GM19324 (cell line): ENCODE measurements around the gene SCUBE3.
A peak's percentile ranks its signal among the peaks of the same experiment; 100 is the strongest.

Source experiments
- ATAC-seq: cut with Tn5 transposase; IDR thresholded peaks from one replicate; pipeline ENCODE4 v1.9.1; 2021; ENCODE audit warnings: mild to moderate bottlenecking, moderate library complexity; ENCODE audit not compliant: unreplicated experiment, low FRiP score

Gene SCUBE3

GRCh38 chr6:35213824-35214756, at the start of gene SCUBE3:
Gene SCUBE3 (plus strand): TSS chr6:35213956. CDS start chr6:35214419, 463 bp downstream.
- no peak for ATAC-seq

DNA sequence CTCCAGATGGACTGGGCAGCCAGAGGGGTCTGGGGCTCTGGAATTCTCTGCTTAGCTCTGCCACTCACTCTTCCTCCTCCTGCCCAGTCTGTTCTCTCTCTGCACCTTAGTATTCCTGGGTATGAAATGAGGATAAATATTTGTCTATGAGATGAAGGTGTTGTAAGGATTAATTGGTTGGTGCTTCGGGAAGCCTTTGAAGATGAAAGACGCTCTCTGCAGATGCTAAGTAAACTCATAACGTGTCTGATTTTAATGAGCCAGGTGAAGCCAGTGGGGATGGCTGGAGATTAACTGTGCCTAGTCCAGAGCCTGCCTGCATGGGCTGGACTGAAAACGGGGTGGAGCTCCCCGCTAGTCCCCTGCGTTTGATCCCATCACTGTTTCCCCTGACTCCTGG, 49.5 kb upstream of the SCUBE3 start:
- ATAC-seq, result no peak

GRCh38 chr6:35164868-35165267, 48.9 kb upstream of the SCUBE3 start:
- no peak for ATAC-seq

- no peak for ATAC-seq
Observed at GRCh38 chr6:35165630-35166071, 48.1 kb upstream of the SCUBE3 start.

DNA sequence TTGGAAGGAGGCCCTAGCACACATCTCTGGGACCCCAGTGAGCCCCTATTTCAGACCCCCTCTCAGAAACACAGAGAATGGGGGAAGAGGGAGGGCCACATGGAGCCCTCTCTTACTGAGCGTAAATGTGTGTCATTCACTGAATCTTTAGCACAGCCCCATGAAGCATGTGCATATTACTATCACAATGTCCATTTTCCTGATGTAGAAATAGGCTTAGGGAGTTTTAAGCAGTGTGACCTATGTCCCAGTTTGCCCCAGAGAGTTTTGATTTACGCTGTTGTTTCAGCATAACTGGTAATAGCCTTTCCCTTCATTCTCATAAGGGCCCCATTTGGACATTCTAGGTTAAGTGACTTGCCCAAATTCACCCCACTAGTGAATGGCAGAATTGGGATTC, 47.6 kb upstream of the SCUBE3 start:
- no peak for ATAC-seq

DNA sequence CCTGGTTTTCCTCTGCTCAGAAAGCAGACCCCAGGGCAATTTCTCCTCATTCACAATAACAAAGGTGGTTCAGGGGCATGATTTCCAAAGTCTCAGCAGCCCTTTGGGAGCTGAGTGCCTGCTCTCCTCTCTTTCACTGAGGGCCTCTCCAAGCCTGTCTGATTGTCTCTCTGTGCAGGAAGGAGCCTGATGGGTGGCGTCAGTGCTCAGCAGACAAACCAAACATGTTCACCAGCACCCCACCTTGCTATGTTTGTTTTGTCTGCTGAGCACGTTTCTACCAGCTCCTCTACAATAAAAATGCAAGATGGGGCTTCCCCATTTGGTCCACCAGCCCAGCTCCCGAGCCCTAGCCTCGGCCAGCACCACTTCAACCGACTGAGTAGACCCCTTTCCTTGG, 47.2 kb upstream of the SCUBE3 start:
- no peak for ATAC-seq

- no peak for ATAC-seq
Observed at GRCh38 chr6:35167505-35167904, 46.3 kb upstream of the SCUBE3 start.

- no peak for ATAC-seq
Observed at GRCh38 chr6:35168461-35168861, 45.3 kb upstream of the SCUBE3 start.

DNA sequence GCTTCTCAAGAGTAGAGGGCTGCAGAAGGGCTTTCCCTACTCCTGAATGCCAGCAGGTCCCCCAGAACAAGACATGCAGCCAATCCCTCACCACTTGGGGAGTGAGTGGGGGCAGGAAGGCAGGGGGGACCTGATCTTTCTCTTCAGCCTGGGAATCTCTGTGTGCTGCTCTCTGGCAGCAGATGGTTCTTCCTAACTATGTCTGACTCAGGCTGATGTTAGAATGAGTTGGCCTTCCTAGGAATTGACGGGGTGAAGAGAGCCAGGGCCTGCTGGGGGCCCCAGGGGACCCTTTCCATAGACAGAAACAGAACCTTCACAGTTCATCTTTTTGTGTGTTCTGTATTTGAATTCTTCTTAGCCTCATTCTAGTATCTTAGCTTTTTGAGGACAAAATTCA, 43.6 kb upstream of the SCUBE3 start:
- no peak for ATAC-seq

DNA sequence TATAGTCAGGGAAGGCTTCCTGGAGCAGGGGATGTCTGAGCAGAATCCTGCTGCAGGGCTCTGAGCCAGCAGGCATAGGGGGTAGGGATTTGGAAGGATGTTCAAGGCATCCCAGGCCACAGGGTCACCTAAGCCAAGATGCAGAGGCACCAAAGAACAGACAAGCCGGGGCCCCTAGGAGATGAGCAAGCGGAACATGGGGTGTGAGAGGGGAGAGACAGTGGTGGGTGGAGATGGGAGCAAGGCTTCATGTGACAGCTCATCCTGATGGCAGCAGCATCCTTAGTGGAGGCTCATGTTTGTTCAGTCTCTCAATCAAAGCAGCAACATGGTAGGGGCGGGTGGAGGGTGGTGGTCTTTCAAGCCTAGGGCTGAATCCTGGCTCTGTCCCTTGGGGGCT, 42.9 kb upstream of the SCUBE3 start:
- no peak for ATAC-seq

- no peak for ATAC-seq
Observed at GRCh38 chr6:35173044-35173426, 40.7 kb upstream of the SCUBE3 start.

GRCh38 chr6:35173427-35174087, 40.2 kb upstream of the SCUBE3 start:
- ATAC-seq, result no peak

GRCh38 chr6:35174088-35174434, 39.7 kb upstream of the SCUBE3 start:
- no peak for ATAC-seq

DNA sequence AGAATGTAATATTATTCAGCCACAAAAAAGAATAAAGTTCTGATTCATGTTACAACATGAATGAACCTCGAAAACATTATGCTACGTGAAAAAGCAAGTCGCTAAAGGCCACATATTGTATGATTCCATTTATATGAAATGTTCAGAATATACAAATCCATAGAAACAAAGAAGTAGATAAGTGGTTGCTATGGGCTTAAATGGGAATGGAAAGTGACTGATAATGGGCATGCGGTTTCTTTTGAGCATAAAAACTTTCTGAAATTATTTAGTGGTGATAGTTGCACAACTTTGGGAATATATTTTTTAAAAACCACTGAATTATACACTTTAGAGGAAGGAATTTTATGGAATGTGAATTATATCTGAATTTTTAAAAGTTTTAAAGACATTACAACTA, 39.3 kb upstream of the SCUBE3 start:
- ATAC-seq, result no peak

- no peak for ATAC-seq
Observed at GRCh38 chr6:35176301-35177024, 37.3 kb upstream of the SCUBE3 start.

GRCh38 chr6:35177157-35177556, 36.6 kb upstream of the SCUBE3 start:
- no peak for ATAC-seq

DNA sequence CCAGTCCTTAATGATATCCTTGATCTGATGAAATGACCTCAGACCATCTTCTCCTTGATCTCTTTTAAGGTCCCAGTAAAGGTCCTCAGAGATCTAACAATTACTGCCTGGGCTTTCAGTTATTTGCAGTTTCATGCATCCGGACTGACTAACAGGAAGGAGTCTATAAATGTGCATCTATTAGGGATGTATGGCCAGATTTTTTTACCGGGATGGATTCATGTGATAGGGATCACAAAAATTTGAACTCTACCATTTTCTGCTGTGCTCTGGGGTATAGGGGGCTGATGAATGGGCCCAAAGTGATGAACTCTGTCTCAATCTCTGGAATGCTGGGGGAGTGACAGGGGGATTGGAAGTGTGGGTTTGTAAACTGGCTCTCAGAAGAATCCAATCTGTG, 36.2 kb upstream of the SCUBE3 start:
- ATAC-seq, result no peak

DNA sequence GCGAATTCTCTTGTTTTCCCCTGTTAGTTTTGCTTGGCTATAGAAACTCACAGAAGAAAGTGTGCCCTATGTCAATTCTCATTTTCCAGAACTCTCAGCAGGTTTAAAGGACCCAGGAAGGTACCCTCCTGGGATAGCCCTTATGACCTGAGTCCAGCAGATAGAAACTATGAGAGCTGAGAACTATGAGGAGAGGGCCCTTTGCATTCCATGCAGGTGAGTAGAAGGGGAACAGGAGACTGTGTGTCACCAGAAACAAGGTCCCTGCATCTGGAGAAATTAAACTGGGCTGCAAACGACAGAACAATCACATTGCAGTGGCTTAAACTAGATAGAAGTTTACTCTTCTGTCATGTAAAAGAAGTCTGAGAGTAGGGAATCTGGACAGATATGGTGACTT, 35.7 kb upstream of the SCUBE3 start:
- no peak for ATAC-seq

DNA sequence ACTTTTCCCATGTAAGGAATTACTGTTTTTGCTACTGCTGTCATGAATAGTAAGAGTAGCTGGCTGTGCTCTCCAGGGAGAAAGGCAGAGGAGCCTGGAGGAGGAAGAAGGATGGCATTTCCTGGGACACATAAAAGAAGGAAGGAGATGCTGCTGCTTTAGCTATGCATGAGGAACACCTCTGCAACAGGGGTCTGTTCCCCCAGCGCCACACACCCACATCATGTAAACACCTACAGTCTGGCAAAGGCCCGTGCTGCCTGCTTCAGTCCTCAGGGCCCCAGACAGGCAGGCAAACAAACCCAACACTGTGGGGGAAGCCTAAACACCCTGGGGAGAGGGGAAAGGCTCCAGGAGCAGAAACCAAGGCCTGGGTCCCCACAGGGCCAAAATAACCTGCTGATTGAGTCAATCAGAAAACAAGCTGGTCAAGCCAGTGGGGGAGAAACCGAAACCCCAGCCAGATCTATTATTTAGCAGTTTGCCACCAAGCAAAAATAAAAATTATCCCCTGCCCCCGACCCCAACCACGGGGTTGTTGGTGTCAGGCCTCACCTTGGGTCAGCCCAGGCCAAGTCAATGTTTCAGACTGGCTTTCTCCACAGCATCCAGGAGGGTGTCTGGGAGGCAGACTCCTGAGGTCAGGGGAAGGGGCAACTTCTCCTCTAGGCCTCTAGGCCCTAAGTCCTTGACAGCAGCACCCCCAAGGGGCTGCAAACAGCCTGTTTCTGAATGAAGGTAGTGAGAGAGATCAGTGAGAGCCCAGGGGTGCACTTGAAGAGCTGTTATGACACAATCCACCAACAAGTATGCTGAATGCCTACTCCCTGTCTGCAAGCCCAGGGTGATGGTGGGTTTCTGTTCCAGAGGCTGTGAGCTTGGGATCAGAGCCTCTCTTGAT, 34.6 kb upstream of the SCUBE3 start:
- peak; percentile 49 for ATAC-seq

GRCh38 chr6:35179901-35180535, 33.7 kb upstream of the SCUBE3 start:
- no peak for ATAC-seq
